OCI-LY3 (cell line): Measurements from ENCODE around the gene PAXIP1.
A peak's percentile ranks its signal among the peaks of the same experiment; 100 is the strongest.

ENCODE experiments used
- H2AFZ ChIP-seq: fragments of 200-600, 300-600 bp; shearing (Covaris generic); 2 replicates; pipeline ENCODE4 v1.6.0; 2014; ENCODE audit warnings: antibody characterized with exemption, low read depth, low read length
- H3K27ac ChIP-seq: fragments of 200-600, 300-600 bp; sonication (generic); 2 replicates; pipeline ENCODE4 v1.5.1; 2014; ENCODE audit warnings: mild to moderate bottlenecking, low read length, moderate library complexity, mixed read lengths
- H3K27me3 ChIP-seq: fragments of 200-600, 300-600 bp; sonication (generic); 2 replicates; pipeline ENCODE4 v1.6.1; 2014; ENCODE audit warnings: low read depth, low read length, mixed read lengths
- H3K36me3 ChIP-seq: fragments of 200-600, 300-600 bp; sonication (generic); replicated peaks from 2 replicates; pipeline ENCODE3; 2014; ENCODE audit warnings: low read depth, low read length, mixed read lengths
- H3K4me1 ChIP-seq: fragments of 300-600, 200-600 bp; sonication (generic); 2 replicates; pipeline ENCODE4 v1.6.1; 2014; ENCODE audit warnings: low read length, mixed read lengths
- H3K4me2 ChIP-seq: fragments of 200-600, 300-600 bp; sonication (generic); 2 replicates; pipeline ENCODE4 v1.6.1; 2014; ENCODE audit warnings: low read length, mixed read lengths
- H3K4me3 ChIP-seq: fragments of 300-600, 200-600 bp; sonication (generic); 2 replicates; pipeline ENCODE4 v1.5.1; 2014; ENCODE audit warnings: antibody characterized with exemption, mild to moderate bottlenecking, low read length, moderate library complexity
- H3K79me2 ChIP-seq: fragments of 300-600, 200-600 bp; shearing (Covaris generic); 2 replicates; pipeline ENCODE4 v1.6.1; 2014; ENCODE audit warnings: mild to moderate bottlenecking, low read length, mixed read lengths
- H3K9ac ChIP-seq: fragments of 300-600, 200-600 bp; shearing (Covaris generic); 2 replicates; pipeline ENCODE4 v1.6.0; 2014; ENCODE audit warnings: mild to moderate bottlenecking, low read length, moderate library complexity
- H3K9me3 ChIP-seq: fragments of 200-600, 300-600 bp; shearing (Covaris generic); 2 replicates; pipeline ENCODE4 v1.6.1; 2014; ENCODE audit warnings: low read length, mixed read lengths; ENCODE audit not compliant: insufficient read depth
- H4K20me1 ChIP-seq: fragments of 200-600, 300-600 bp; sonication (generic); 2 replicates; pipeline ENCODE4 v1.6.1; 2016; ENCODE audit warnings: low read length, mixed read lengths; ENCODE audit not compliant: insufficient read depth
- CTCF ChIP-seq: fragments of 200-600, 300-600 bp; sonication (generic); IDR thresholded peaks from 2 replicates; pipeline ENCODE4 v1.5.1; 2014; ENCODE audit warnings: antibody characterized with exemption, low read length, low read depth
- EZH2phosphoT487 ChIP-seq: fragments of 200-600 bp; shearing (Covaris generic); IDR thresholded peaks from 2 replicates; pipeline ENCODE4 v1.6.1; 2018; ENCODE audit warnings: antibody characterized with exemption, mixed run types, low read depth

Gene PAXIP1

GRCh38 chr7:155007947-155008346 is 5.0 kb upstream of the PAXIP1 start:
- Histone ChIP-seq H3K9me3 (no peaks in the 10 kb centered on the region), H3K4me3 (no peak overlapping the region), H3K4me2 (no peak overlapping the region), H3K36me3 (peaks cover 28% of the 10 kb centered on the region), H4K20me1 (no peaks in the 10 kb centered on the region), H3K9ac (no peak overlapping the region), H3K4me1 (peaks cover 9% of the 10 kb centered on the region), H2AFZ (no peak overlapping the region), H3K27ac (no peak overlapping the region), H3K27me3 (no peaks in the 10 kb centered on the region), H3K79me2 (peaks cover 22% of the 10 kb centered on the region)
- TF ChIP-seq CTCF, result peak; percentile 62
- TF ChIP-seq EZH2phosphoT487, result no peak

DNA sequence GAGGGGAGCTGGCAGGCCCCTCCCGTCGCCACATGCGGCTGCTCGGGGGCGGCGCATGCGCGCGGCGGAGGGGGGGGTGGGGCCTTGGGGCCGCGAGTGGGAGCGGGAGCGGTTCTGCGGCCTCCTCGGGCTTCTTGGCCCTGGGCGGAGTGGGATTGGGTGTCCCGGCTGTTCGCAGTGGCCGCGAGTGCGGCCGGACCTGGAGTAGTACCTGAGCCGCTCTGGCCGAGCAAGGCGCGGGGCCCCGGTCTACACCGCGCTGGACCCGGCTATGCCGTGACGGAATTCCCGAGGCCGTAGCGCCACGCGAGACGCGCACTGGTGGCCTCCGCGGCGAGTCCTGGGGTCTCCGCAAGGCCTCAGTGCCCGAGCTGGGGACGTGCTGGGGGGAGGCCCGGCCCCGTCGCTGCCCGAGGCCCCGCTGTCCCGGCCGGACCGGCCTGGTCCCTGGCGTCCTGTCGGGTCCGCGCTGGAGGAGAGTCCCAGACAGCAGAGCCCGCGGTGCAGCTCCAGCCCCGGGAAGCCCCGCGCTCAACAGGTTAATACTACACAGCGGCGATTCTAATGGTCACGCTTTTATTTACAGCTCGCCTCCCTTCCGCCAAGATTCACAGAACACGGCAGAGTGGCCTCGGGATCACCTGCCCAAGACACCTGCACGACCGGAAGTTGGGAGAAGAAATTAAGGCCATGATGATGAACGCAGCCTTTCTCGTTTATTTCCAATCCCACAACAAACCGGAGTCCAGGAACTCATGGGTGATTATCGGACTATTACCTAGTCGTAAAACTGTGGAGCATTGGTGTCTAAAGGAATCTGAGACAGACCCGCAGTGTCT is 671 bp upstream of the PAXIP1 start:
- Histone ChIP-seq H3K4me1 (peaks cover 25% of the 10 kb centered on the region), H2AFZ (no peak overlapping the region; the same call in 1 of the 2 replicates), H3K9ac (peak overlapping the region; percentile 98)

DNA sequence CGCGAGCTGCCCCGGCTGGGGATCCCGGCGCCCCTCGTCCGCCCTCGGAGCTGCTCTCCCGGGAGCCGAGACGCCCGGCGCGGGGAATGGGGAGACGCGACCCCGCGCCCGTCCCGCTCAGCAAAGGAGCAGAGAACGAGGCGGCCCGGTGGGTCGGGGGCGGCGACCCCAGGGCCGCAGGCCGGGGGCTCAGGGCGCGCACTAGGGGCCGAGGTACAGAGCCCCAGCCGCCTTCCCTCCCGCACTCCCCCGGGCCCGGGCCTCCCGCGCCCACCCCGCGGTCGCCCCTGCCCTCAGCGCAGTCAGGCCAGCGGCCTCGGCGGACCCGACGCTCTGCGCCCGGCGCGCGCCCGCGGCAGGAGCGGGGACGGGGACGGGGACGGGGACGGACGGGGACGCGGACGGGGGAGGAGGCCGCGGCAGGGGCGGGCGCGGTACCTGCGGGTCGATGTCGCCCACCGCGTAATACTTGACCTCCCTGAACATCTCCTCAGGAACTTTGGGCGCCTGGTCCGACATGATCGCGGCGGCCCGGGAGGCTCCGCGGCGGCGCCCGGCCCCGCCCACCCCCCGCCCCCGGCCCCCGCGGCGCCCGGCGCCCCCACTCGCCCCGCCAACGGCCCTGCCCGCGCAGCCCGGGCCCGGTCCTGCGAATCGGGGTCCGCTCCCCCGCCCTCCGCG is 373 bp downstream of the PAXIP1 start:
- H3K4me1 ChIP-seq, result peaks cover 25% of the 10 kb centered on the region
- TF ChIP-seq EZH2phosphoT487, result no peak
- peak overlapping the region; percentile 97 for H3K4me2 ChIP-seq
- H3K79me2 ChIP-seq, result peaks cover 71% of the 10 kb centered on the region
- no peaks in the 10 kb centered on the region for H3K9me3 ChIP-seq
- peak overlapping the region; percentile 92 for H3K4me3 ChIP-seq
- H3K9ac ChIP-seq, result peak overlapping the region; percentile 81
- peaks cover 24% of the 10 kb centered on the region for H4K20me1 ChIP-seq
- H2AFZ ChIP-seq, result no peak overlapping the region
- H3K27me3 ChIP-seq, result no peaks in the 10 kb centered on the region
- H3K27ac ChIP-seq, result peak overlapping the region; percentile 51
- H3K36me3 ChIP-seq, result peaks cover 50% of the 10 kb centered on the region

More for the DNA sequence above, 671 bp upstream of the PAXIP1 start:
- peak overlapping the region; percentile 88 for H3K4me2 ChIP-seq
- H4K20me1 ChIP-seq, result peaks cover 24% of the 10 kb centered on the region
- H3K79me2 ChIP-seq, result peaks cover 64% of the 10 kb centered on the region
- H3K9me3 ChIP-seq, result no peaks in the 10 kb centered on the region
- H3K4me3 ChIP-seq, result peak overlapping the region; percentile 94
- no peak for TF ChIP-seq EZH2phosphoT487
- no peak for TF ChIP-seq CTCF
- H3K27me3 ChIP-seq, result no peaks in the 10 kb centered on the region
- peaks cover 43% of the 10 kb centered on the region for H3K36me3 ChIP-seq
- H3K27ac ChIP-seq, result peak overlapping the region; percentile 92

DNA sequence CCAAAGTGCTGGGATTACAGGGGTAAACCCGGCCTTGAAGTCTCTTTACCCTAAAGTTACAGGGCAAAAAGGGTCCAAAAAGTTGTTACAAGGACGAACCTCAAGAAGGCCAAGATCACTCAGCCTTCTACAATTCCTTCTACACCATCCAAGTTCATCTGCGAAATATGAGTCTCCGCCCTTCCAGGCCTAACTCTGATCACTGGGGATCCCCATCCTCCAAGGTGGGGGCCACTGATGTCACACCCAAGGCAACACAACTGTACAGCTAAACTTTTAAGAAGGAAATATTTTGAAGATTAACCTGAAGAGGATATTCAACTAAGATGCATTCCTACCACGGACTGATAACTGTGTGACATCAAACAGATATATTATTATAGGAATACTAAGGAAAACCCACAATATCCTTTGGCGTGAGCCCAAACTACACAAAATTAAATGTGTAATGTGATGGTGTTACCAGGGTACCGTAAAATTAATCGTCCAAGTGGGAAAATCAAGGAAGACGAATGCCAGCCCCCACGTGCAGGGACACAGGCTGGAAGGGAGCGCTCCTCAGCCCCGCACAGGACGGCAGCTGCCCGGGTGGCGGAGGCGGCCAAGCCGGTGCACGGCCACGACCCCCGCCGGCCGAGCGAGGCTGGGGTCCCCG is 1.0 kb downstream of the PAXIP1 start:
- peaks cover 24% of the 10 kb centered on the region for H4K20me1 ChIP-seq
- H3K9ac ChIP-seq, result peak overlapping the region; percentile 81
- H3K4me2 ChIP-seq, result peak overlapping the region; percentile 97
- no peaks in the 10 kb centered on the region for H3K9me3 ChIP-seq
- H3K36me3 ChIP-seq, result peaks cover 51% of the 10 kb centered on the region
- H3K27ac ChIP-seq, result peak overlapping the region; percentile 51
- H3K4me3 ChIP-seq, result peak overlapping the region; percentile 92
- peaks cover 77% of the 10 kb centered on the region for H3K79me2 ChIP-seq
- no peak for TF ChIP-seq EZH2phosphoT487
- TF ChIP-seq CTCF, result no peak
- no peak overlapping the region for H2AFZ ChIP-seq
- H3K4me1 ChIP-seq, result peaks cover 25% of the 10 kb centered on the region
- no peaks in the 10 kb centered on the region for H3K27me3 ChIP-seq
